GM23338 (cell line): ENCODE measurements around the gene KNOP1. TPM values are rescaled to one million over a fixed set of nuclear protein-coding genes. Genes with fewer than 3 reads are reported as not detected.
"Not testable (repeated sequence)": the region's sequence is repeated elsewhere in the genome, so short reads cannot be mapped to it uniquely, and the experiment has no call there.

Experiments
- ATAC-seq: fragments of 200-7000 bp; cut with Tn5 transposase; 3 replicates; pipeline ENCODE4 v1.9.1; 2020
- DNase-seq: peaks from one replicate; pipeline ENCODE4 v3.0.0-alpha.2; 2015; ENCODE audit warnings: low spot score
- H2AFZ ChIP-seq: fragments of 200-600 bp; sonication (generic); 2 replicates; pipeline ENCODE4 v1.8.0; 2016; ENCODE audit warnings: antibody characterized with exemption, mild to moderate bottlenecking, moderate library complexity
- H3F3A ChIP-seq: fragments of 200-600 bp; sonication (generic); replicated peaks from 2 replicates; pipeline ENCODE4 v1.8.0; 2017; ENCODE audit warnings: antibody characterized with exemption, mixed run types, low read depth
- H3K27ac ChIP-seq: fragments of 200-600 bp; sonication (generic); 2 replicates; pipeline ENCODE4 v1.6.1; 2016; ENCODE audit warnings: low read depth
- H3K27me3 ChIP-seq: fragments of 200-600 bp; sonication (generic); 2 replicates; pipeline ENCODE4 v1.8.0; 2016; ENCODE audit warnings: mild to moderate bottlenecking, mixed run types, moderate library complexity; ENCODE audit not compliant: insufficient read depth
- H3K36me3 ChIP-seq: fragments of 200-600 bp; sonication (generic); 2 replicates; pipeline ENCODE4 v1.8.0; 2016; ENCODE audit warnings: mild to moderate bottlenecking; ENCODE audit not compliant: insufficient read depth
- H3K4me1 ChIP-seq: fragments of 200-600 bp; sonication (generic); 2 replicates; pipeline ENCODE4 v1.8.0; 2016; ENCODE audit warnings: mild to moderate bottlenecking, moderate library complexity; ENCODE audit not compliant: insufficient read depth
- H3K4me2 ChIP-seq: fragments of 200-600 bp; sonication (generic); 2 replicates; pipeline ENCODE4 v1.7.1; 2017; ENCODE audit warnings: mixed run types
- H3K4me3 ChIP-seq: fragments of 200-600 bp; sonication (generic); 2 replicates; pipeline ENCODE4 v1.6.1; 2016; ENCODE audit warnings: mixed run types
- H3K79me2 ChIP-seq: fragments of 200-600 bp; sonication (generic); replicated peaks from 2 replicates; pipeline ENCODE4 v1.8.0; 2017; ENCODE audit warnings: mild to moderate bottlenecking; ENCODE audit not compliant: insufficient read depth
- H3K9me2 ChIP-seq: fragments of 200-600 bp; sonication (generic); 2 replicates; pipeline ENCODE4 v1.8.0; 2017; ENCODE audit not compliant: insufficient read depth
- H4K20me1 ChIP-seq: fragments of 200-600 bp; sonication (generic); replicated peaks from 2 replicates; pipeline ENCODE4 v1.8.0; 2017; ENCODE audit warnings: mild to moderate bottlenecking; ENCODE audit not compliant: insufficient read depth
- H3K27ac Mint-ChIP-seq: 2 replicates; pipeline ENCODE4 v1.8.0; 2020; ENCODE audit warnings: inconsistent platforms, mild to moderate bottlenecking, moderate library complexity, mixed read lengths
- H3K27me3 Mint-ChIP-seq: 3 replicates; pipeline ENCODE4 v1.8.0; 2022; ENCODE audit warnings: low read depth, mild to moderate bottlenecking, moderate library complexity, mixed read lengths, inconsistent platforms; ENCODE audit not compliant: insufficient read depth, poor library complexity
- H3K36me3 Mint-ChIP-seq: 3 replicates; pipeline ENCODE4 v1.8.0; 2021; ENCODE audit warnings: low read depth, mild to moderate bottlenecking, inconsistent platforms, moderate library complexity, mixed read lengths
- H3K4me1 Mint-ChIP-seq: 3 replicates; pipeline ENCODE4 v1.8.0; 2020; ENCODE audit warnings: mild to moderate bottlenecking, inconsistent platforms, mixed read lengths
- H3K4me3 Mint-ChIP-seq: 3 replicates; pipeline ENCODE4 v1.8.0; 2021; ENCODE audit warnings: moderate library complexity, mild to moderate bottlenecking, inconsistent platforms, mixed read lengths
- H3K9me3 Mint-ChIP-seq: 3 replicates; pipeline ENCODE4 v1.8.0; 2020; ENCODE audit warnings: moderate library complexity, mild to moderate bottlenecking, inconsistent platforms, mixed read lengths
- EZH2 ChIP-seq: fragments of 200-600 bp; sonication (generic); IDR thresholded peaks from one replicate; pipeline ENCODE4 v1.8.0; 2017; ENCODE audit warnings: antibody characterized with exemption, mild to moderate bottlenecking, low read depth; ENCODE audit not compliant: unreplicated experiment
- JUNB ChIP-seq: IDR thresholded peaks from one replicate; pipeline ENCODE4 v1.6.1; 2016; ENCODE audit warnings: antibody characterized with exemption; ENCODE audit not compliant: unreplicated experiment
- ZNF114 ChIP-seq: fragments of 250-450 bp; sonication (Bioruptor Pico); IDR thresholded peaks from 2 replicates; pipeline ENCODE4 v1.5.0; 2020; ENCODE audit warnings: mild to moderate bottlenecking, moderate library complexity
- ZNF331 ChIP-seq: fragments of 250-450 bp; sonication (Bioruptor Pico); IDR thresholded peaks from 2 replicates; pipeline ENCODE4 v1.5.0; 2020; ENCODE audit warnings: low read depth, mild to moderate bottlenecking, moderate library complexity
- polyA plus RNA-seq: library from polyadenylated mRNA; unstranded; fragments of >200 nt; fragmentation: Nextera tagmentation; extraction: Ambion mirVana; gene quantifications from 2 replicates; pipeline ENCODE4 v1.2.1, GENCODE V29; 2016
- total RNA-seq: library from RNA; depleted of rRNA; stranded (reverse); fragments of >200 nt; shearing (Covaris generic); gene quantifications from 2 replicates; pipeline ENCODE4 v1.2.3, GENCODE V29; 2014
- TF ChIP-seq, protein P1 (sequence below), 2 experiments: fragments of 200-600 bp in 1 of 2; sonication (generic) in 1 of 2; conservative IDR thresholded peaks; 2 replicates each; pipeline versions ENCODE4 v1.5.1 to v1.6.1; 2016 to 2017; ENCODE audit warnings: antibody characterized with exemption in 2 of 2, low read depth in 2 of 2, mild to moderate bottlenecking in 2 of 2, moderate library complexity in 1 of 2
- TF ChIP-seq, protein P2 (sequence below): IDR thresholded peaks from 2 replicates; pipeline ENCODE4 v1.6.1; 2016; ENCODE audit warnings: antibody characterized with exemption

The KNOP1 gene
- total and polyA plus RNA-seq, 2 experiments from 2014 or later, result 57.7 to 190 TPM

DNA sequence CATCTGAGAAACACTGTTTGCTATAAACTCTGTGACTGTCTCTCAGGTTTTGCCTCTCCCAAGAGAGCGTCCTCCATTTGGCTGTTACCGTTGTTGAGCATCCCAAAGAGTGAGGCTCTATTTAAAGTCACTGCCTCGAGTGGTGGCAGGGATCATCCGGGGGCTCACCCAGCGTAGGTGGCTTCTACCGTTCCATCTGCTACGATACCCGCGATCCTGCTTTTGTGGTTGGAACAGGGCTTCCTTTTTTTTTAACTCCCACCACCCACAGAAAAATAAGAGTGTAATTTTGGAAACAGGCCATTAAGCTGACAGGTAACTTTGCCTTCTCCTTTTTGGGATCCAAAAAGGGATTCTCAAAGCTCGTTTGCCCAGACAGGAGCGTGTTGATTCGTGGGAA, 36.4 kb downstream of the KNOP1 start:
- peaks cover 48% of the 10 kb centered on the region for H3K36me3 Mint-ChIP-seq

DNA sequence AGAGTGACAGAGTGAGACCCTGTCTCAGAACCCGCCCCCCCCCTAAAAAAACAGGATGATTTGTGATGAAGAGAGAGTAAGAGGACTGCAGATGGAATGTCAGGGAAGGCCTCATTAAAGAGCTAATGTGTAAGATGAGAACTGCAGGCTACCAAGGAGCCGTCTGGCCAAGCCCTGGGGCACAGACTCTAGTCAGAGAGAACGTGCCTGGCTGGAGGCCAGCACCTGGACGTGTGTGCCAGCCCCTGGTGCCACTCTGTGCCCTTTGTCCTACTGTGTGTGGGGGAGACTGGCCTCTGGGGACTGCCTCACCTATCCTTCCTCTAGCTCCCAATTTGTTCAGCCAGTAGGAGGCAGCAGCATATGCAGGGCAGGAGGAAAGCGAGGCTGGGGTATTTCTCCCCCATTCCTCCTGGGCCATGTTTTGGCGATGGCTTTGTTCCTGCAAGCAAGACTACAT, 37.1 kb downstream of the KNOP1 start:
- Histone ChIP-seq H3K27ac (no peak overlapping the region), H3K9me2 (no peaks in the 10 kb centered on the region), H3K4me3 (no peak overlapping the region), H3K79me2 (no peaks in the 10 kb centered on the region), H3K36me3 (peaks cover 9% of the 10 kb centered on the region), H4K20me1 (no peaks in the 10 kb centered on the region; the same call in 1 of the 2 replicates), H3K4me1 (no peaks in the 10 kb centered on the region), H2AFZ (no peak overlapping the region), H3F3A (no peaks in the 10 kb centered on the region), H3K4me2 (no peak overlapping the region), H3K27me3 (no peaks in the 10 kb centered on the region)
- Mint-ChIP-seq H3K4me1 (no peaks in the 10 kb centered on the region), H3K36me3 (peaks cover 42% of the 10 kb centered on the region), H3K27me3 (peaks cover 3% of the 10 kb centered on the region), H3K27ac (no peak overlapping the region), H3K9me3 (peaks cover 7% of the 10 kb centered on the region; the same call in 2 of the 3 replicates), H3K4me3 (no peak overlapping the region)
- ATAC-seq, result peak; percentile 91
- TF ChIP-seq ZNF331 (CRISPR knock-in tag), result no peak
- TF ChIP-seq, protein P1, sequence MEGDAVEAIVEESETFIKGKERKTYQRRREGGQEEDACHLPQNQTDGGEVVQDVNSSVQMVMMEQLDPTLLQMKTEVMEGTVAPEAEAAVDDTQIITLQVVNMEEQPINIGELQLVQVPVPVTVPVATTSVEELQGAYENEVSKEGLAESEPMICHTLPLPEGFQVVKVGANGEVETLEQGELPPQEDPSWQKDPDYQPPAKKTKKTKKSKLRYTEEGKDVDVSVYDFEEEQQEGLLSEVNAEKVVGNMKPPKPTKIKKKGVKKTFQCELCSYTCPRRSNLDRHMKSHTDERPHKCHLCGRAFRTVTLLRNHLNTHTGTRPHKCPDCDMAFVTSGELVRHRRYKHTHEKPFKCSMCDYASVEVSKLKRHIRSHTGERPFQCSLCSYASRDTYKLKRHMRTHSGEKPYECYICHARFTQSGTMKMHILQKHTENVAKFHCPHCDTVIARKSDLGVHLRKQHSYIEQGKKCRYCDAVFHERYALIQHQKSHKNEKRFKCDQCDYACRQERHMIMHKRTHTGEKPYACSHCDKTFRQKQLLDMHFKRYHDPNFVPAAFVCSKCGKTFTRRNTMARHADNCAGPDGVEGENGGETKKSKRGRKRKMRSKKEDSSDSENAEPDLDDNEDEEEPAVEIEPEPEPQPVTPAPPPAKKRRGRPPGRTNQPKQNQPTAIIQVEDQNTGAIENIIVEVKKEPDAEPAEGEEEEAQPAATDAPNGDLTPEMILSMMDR (conservative IDR thresholded peaks at IDR 0.05; ENCODE audit: low read depth in 2 of 2), result peak; percentile 48 to 78
- peak; percentile 56 for DNase-seq

More for the DNA sequence above, 36.4 kb downstream of the KNOP1 start:
- Histone ChIP-seq H3K4me2 (no peak overlapping the region), H3K4me1 (no peaks in the 10 kb centered on the region), H3K27ac (no peak overlapping the region), H3K4me3 (no peak overlapping the region), H3K36me3 (peaks cover 9% of the 10 kb centered on the region), H3F3A (no peaks in the 10 kb centered on the region), H3K79me2 (no peaks in the 10 kb centered on the region), H2AFZ (no peak overlapping the region), H3K9me2 (no peaks in the 10 kb centered on the region), H3K27me3 (no peaks in the 10 kb centered on the region), H4K20me1 (no peaks in the 10 kb centered on the region; the same call in 1 of the 2 replicates)
- no peak overlapping the region for H3K27ac Mint-ChIP-seq
- peaks cover 3% of the 10 kb centered on the region for H3K27me3 Mint-ChIP-seq
- H3K4me1 Mint-ChIP-seq, result no peaks in the 10 kb centered on the region
- TF ChIP-seq ZNF114 (no peak), JUNB (no peak), EZH2 (no peak)
- TF ChIP-seq, protein P2, sequence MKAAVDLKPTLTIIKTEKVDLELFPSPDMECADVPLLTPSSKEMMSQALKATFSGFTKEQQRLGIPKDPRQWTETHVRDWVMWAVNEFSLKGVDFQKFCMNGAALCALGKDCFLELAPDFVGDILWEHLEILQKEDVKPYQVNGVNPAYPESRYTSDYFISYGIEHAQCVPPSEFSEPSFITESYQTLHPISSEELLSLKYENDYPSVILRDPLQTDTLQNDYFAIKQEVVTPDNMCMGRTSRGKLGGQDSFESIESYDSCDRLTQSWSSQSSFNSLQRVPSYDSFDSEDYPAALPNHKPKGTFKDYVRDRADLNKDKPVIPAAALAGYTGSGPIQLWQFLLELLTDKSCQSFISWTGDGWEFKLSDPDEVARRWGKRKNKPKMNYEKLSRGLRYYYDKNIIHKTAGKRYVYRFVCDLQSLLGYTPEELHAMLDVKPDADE, result no peak
- ATAC-seq, result no peak
- peaks cover 7% of the 10 kb centered on the region; the same call in 2 of the 3 replicates for H3K9me3 Mint-ChIP-seq
- no peak for DNase-seq
- no peak overlapping the region for H3K4me3 Mint-ChIP-seq

DNA sequence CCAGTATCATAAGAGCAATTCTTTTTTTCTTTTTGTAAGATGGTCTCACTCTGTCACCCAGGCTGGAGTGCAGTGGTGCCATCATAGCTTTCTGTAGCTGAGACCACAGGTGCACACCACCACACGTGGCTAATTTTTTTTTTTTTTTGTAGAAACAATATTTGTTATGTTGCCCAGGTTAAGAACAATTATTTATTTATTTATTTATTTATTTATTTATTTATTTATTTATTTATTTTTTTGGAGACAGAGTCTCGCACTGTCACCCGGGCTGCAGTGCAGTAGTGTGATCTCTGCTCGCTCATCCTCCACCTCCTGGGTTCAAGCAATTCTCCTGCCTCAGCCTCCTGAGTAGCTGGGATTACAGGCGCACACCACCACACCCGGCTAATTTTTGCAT, 38.7 kb downstream of the KNOP1 start:
- H3K4me3 Mint-ChIP-seq, H3K4me1 ChIP-seq, H3K4me1 Mint-ChIP-seq, H3K9me3 Mint-ChIP-seq, H3K9me2 ChIP-seq, H3K27ac ChIP-seq, H2AFZ ChIP-seq, H3K4me2 ChIP-seq, H3K27ac Mint-ChIP-seq, H3F3A ChIP-seq, ATAC-seq, H3K27me3 Mint-ChIP-seq, H3K36me3 ChIP-seq, H3K27me3 ChIP-seq, DNase-seq, H3K79me2 ChIP-seq, H3K4me3 ChIP-seq, H4K20me1 ChIP-seq: not testable (repeated sequence)
- peaks cover 29% of the 10 kb centered on the region for H3K36me3 Mint-ChIP-seq
